Astrocyte (in vitro differentiated cells and primary cell): ENCODE data around the gene IL23A. TPM values are rescaled to one million over a fixed set of nuclear protein-coding genes. Genes with fewer than 3 reads are reported as not detected.

Source experiments
- DNase-seq: peaks from one replicate; pipeline ENCODE4 v3.0.0-alpha.2; 2010; ENCODE audit warnings: low read depth
- FAIRE-seq: peaks from 2 replicates; lab custom pipeline; 2011; peaks lifted over from hg19 to GRCh38; lab: Jason Lieb, UNC
- H2AFZ ChIP-seq: 2 replicates; pipeline ENCODE4 v1.6.0; 2012; ENCODE audit warnings: low read depth, low read length, inconsistent platforms
- H3K27ac ChIP-seq: 2 replicates; pipeline ENCODE4 v1.5.1; 2011; ENCODE audit warnings: low read depth, low read length, inconsistent platforms
- H3K27me3 ChIP-seq: 2 replicates; pipeline ENCODE4 v1.6.0; 2011; ENCODE audit warnings: low read length, inconsistent platforms; ENCODE audit not compliant: insufficient read depth
- H3K36me3 ChIP-seq: 2 replicates; pipeline ENCODE4 v1.5.1; 2011; ENCODE audit warnings: low read length, inconsistent platforms; ENCODE audit not compliant: insufficient read depth
- H3K4me1 ChIP-seq: 2 replicates; pipeline ENCODE4 v1.5.1; 2011; ENCODE audit warnings: low read length, inconsistent platforms; ENCODE audit not compliant: insufficient read depth
- H3K4me2 ChIP-seq: 2 replicates; pipeline ENCODE4 v1.6.0; 2012; ENCODE audit warnings: low read length, inconsistent platforms
- H3K4me3 ChIP-seq: 2 replicates; pipeline ENCODE4 v1.5.1; 2011; ENCODE audit warnings: low read depth, mild to moderate bottlenecking, low read length, inconsistent platforms; ENCODE audit not compliant: insufficient read depth
- H3K79me2 ChIP-seq: 2 replicates; pipeline ENCODE4 v1.6.0; 2012; ENCODE audit warnings: mild to moderate bottlenecking, low read length, inconsistent platforms; ENCODE audit not compliant: insufficient read depth
- H3K9ac ChIP-seq: 2 replicates; pipeline ENCODE4 v1.6.0; 2012; ENCODE audit warnings: mild to moderate bottlenecking, low read length, inconsistent platforms
- H3K9me3 ChIP-seq: 2 replicates; pipeline ENCODE4 v1.5.1; 2012; ENCODE audit warnings: low read depth, mild to moderate bottlenecking, low read length, inconsistent platforms; ENCODE audit not compliant: insufficient read depth
- H4K20me1 ChIP-seq: 2 replicates; pipeline ENCODE4 v1.6.0; 2012; ENCODE audit warnings: low read length, inconsistent platforms; ENCODE audit not compliant: insufficient read depth
- H3K27ac Mint-ChIP-seq: one replicate; pipeline ENCODE4 v1.8.0; 2021; ENCODE audit warnings: mild to moderate bottlenecking, mixed read lengths; ENCODE audit not compliant: unreplicated experiment
- H3K27me3 Mint-ChIP-seq: one replicate; pipeline ENCODE4 v1.8.0; 2021; ENCODE audit warnings: low read depth, mixed read lengths; ENCODE audit not compliant: unreplicated experiment
- H3K36me3 Mint-ChIP-seq: one replicate; pipeline ENCODE4 v1.8.0; 2021; ENCODE audit warnings: low read depth, mixed read lengths; ENCODE audit not compliant: unreplicated experiment
- H3K4me1 Mint-ChIP-seq: one replicate; pipeline ENCODE4 v1.8.0; 2021; ENCODE audit warnings: low read depth, mixed read lengths; ENCODE audit not compliant: unreplicated experiment
- H3K4me3 Mint-ChIP-seq: one replicate; pipeline ENCODE4 v1.8.0; 2021; ENCODE audit warnings: mild to moderate bottlenecking, moderate library complexity, mixed read lengths; ENCODE audit not compliant: unreplicated experiment
- H3K9me3 Mint-ChIP-seq: one replicate; pipeline ENCODE4 v1.8.0; 2021; ENCODE audit warnings: mild to moderate bottlenecking, mixed read lengths; ENCODE audit not compliant: unreplicated experiment
- EZH2 ChIP-seq: IDR thresholded peaks from 2 replicates; pipeline ENCODE4 v1.6.1; 2012; ENCODE audit warnings: mild to moderate bottlenecking, low read length, inconsistent platforms; ENCODE audit not compliant: insufficient read depth
- total RNA-seq: library from RNA; stranded (reverse); gene quantifications from 2 replicates; pipeline ENCODE4 v1.2.1, GENCODE V29; 2021
- TF ChIP-seq, protein P1 (sequence below): IDR thresholded peaks from 2 replicates; pipeline ENCODE4 v1.5.1; 2011; ENCODE audit warnings: low read depth, mild to moderate bottlenecking, inconsistent platforms, low read length, moderate library complexity; ENCODE audit not compliant: insufficient read depth

IL23A gene
- total RNA-seq, 1 donor from 2014 or later, result 0.32 TPM

DNA sequence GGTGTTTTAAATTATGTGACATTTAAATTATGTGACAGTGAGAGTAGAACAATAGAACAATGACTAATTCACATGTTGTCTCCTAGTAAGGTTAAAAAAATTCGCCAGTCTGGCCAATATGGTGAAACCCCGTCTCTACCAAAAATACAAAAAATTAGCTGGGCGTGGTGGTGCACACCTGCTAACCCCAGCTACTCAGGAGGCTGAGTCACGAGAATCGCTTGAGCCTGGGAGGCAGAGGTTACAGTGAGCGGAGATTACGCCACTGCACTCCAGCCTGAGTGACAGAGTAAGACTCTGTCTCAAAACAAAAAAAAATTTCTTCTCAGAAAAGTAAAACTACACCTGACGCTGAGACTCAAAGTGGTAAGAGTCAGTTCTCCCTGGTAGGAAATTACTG lies 41.3 kb upstream of the IL23A start:
- Histone ChIP-seq H3K79me2 (peaks cover 87% of the 10 kb centered on the region), H3K4me1 (peaks cover 19% of the 10 kb centered on the region), H3K4me2 (peak overlapping the region; percentile 96), H3K27ac (no peak overlapping the region), H3K9ac (no peak overlapping the region), H3K9me3 (no peaks in the 10 kb centered on the region), H3K4me3 (no peak overlapping the region), H2AFZ (no peak overlapping the region), H3K36me3 (peaks cover 8% of the 10 kb centered on the region), H4K20me1 (peaks cover 46% of the 10 kb centered on the region), H3K27me3 (no peaks in the 10 kb centered on the region)
- TF ChIP-seq, protein P1, sequence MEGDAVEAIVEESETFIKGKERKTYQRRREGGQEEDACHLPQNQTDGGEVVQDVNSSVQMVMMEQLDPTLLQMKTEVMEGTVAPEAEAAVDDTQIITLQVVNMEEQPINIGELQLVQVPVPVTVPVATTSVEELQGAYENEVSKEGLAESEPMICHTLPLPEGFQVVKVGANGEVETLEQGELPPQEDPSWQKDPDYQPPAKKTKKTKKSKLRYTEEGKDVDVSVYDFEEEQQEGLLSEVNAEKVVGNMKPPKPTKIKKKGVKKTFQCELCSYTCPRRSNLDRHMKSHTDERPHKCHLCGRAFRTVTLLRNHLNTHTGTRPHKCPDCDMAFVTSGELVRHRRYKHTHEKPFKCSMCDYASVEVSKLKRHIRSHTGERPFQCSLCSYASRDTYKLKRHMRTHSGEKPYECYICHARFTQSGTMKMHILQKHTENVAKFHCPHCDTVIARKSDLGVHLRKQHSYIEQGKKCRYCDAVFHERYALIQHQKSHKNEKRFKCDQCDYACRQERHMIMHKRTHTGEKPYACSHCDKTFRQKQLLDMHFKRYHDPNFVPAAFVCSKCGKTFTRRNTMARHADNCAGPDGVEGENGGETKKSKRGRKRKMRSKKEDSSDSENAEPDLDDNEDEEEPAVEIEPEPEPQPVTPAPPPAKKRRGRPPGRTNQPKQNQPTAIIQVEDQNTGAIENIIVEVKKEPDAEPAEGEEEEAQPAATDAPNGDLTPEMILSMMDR, result no peak
- TF ChIP-seq EZH2, result no peak
- H3K4me3 Mint-ChIP-seq, result peak overlapping the region; percentile 54
- FAIRE-seq, result no peak
- H3K36me3 Mint-ChIP-seq, result peaks cover 4% of the 10 kb centered on the region
- no peaks in the 10 kb centered on the region for H3K27me3 Mint-ChIP-seq
- peaks cover 13% of the 10 kb centered on the region for H3K4me1 Mint-ChIP-seq
- H3K9me3 Mint-ChIP-seq, result no peaks in the 10 kb centered on the region
- no peak overlapping the region for H3K27ac Mint-ChIP-seq
- no peak for DNase-seq

DNA sequence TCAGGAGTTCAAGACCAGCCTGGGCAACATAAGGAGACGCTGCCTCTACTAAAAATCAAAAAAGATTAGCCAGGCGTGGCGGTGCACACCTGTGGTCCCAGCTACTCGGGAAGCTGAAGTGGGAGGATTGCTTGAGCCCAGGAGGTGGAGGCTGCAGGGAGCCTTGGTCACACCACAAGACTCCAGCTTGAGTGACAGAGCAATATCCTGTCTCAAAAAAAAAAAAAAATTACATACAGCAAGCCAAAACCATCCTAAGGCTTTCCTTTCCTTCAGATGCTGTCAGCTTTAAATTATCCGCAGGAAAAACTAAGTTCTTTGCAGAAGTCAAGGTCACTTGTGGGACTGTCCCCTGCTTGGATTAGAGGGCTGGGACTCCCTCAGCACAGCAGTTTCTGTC lies 39.9 kb upstream of the IL23A start:
- peaks cover 38% of the 10 kb centered on the region for H4K20me1 ChIP-seq
- peaks cover 75% of the 10 kb centered on the region for H3K79me2 ChIP-seq
- no peak overlapping the region for H3K27ac ChIP-seq
- no peak overlapping the region for H2AFZ ChIP-seq
- H3K27me3 ChIP-seq, result no peaks in the 10 kb centered on the region
- H3K9ac ChIP-seq, result peak overlapping the region; percentile 87
- peak overlapping the region; percentile 96 for H3K4me2 ChIP-seq
- H3K9me3 ChIP-seq, result no peaks in the 10 kb centered on the region
- H3K4me3 ChIP-seq, result peak overlapping the region; percentile 92
- DNase-seq (no peak), FAIRE-seq (no peak)
- no peak for TF ChIP-seq EZH2
- TF ChIP-seq, protein P1, result no peak
- H3K36me3 Mint-ChIP-seq, result peaks cover 4% of the 10 kb centered on the region
- no peaks in the 10 kb centered on the region for H3K27me3 Mint-ChIP-seq
- peak overlapping the region; percentile 95 for H3K4me3 Mint-ChIP-seq
- peak overlapping the region; percentile 62 for H3K27ac Mint-ChIP-seq
- peaks cover 19% of the 10 kb centered on the region for H3K4me1 ChIP-seq
- no peaks in the 10 kb centered on the region for H3K9me3 Mint-ChIP-seq
- H3K36me3 ChIP-seq, result peaks cover 5% of the 10 kb centered on the region
- peaks cover 13% of the 10 kb centered on the region for H3K4me1 Mint-ChIP-seq

DNA sequence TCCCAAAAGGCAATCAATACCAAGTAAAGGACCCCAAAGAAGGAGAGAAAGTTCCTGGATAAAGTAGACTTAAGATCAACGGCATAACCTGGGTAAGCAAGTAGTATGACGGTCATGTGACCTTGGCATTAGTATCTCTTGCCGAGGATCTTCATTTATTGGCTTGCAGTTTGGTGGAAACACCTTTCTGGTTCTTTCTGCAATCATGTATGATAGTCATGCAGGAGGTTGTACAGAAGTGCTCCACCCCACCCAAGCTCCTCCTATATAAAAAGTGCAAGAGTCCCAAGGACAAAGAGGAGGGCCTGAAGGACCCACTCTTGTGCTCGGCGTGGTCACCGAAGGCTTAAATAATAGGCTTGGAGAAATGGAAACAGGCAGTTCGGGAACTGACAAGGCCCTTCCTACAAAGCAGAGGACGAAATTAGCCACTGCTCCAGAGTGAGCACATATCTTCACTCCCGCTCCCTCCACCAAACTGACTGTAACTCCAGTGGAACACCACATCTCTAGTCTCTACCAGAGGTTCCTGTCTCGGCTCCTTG lies 39.3 kb upstream of the IL23A start:
- peaks cover 69% of the 10 kb centered on the region for H3K79me2 ChIP-seq
- no peak for FAIRE-seq
- Mint-ChIP-seq H3K4me3 (peak overlapping the region; percentile 95), H3K27ac (peak overlapping the region; percentile 72), H3K9me3 (no peaks in the 10 kb centered on the region), H3K27me3 (no peaks in the 10 kb centered on the region), H3K36me3 (peaks cover 4% of the 10 kb centered on the region), H3K4me1 (peaks cover 13% of the 10 kb centered on the region)
- peaks cover 19% of the 10 kb centered on the region for H3K4me1 ChIP-seq
- peak; percentile 5 for DNase-seq
- peaks cover 35% of the 10 kb centered on the region for H4K20me1 ChIP-seq
- TF ChIP-seq, protein P1, result no peak
- no peak for TF ChIP-seq EZH2
- no peaks in the 10 kb centered on the region for H3K9me3 ChIP-seq
- H3K4me3 ChIP-seq, result peak overlapping the region; percentile 92
- H3K27me3 ChIP-seq, result no peaks in the 10 kb centered on the region
- peak overlapping the region; percentile 96 for H3K4me2 ChIP-seq
- peak overlapping the region; percentile 87 for H3K9ac ChIP-seq
- peak overlapping the region; percentile 63 for H3K27ac ChIP-seq
- H2AFZ ChIP-seq, result peak overlapping the region; percentile 22
- H3K36me3 ChIP-seq, result peaks cover 5% of the 10 kb centered on the region
